Left ventricle myocardium superior (tissue), 1 donor: ENCODE data around the gene ALDH1L1. TPM values are rescaled to one million over a fixed set of nuclear protein-coding genes. Genes with fewer than 3 reads are reported as not detected.

Source experiments
- total RNA-seq: library from RNA; stranded (reverse); fragmentation: NEBNext Ultra II Directional; extraction: Animal tissue kit (Norgen Biotek cat#: 25700); gene quantifications from one replicate; pipeline ENCODE4 v1.2.1, GENCODE V29; 2021
- donor health status: DM: no; HTN: yes; CAD: no; lungs with severe emphysema.

Gene ALDH1L1
- total RNA-seq, 1 donor from 2014 or later, result 16.6 TPM

Other genes with a start within 250 kb of the ALDH1L1 start
- 3.7 TPM for gene ROPN1B, start 211.4 kb downstream of the ALDH1L1 start, total RNA-seq
- gene SLC41A3, start 96.5 kb downstream of the ALDH1L1 start, total RNA-seq, result 35.4 TPM
- 28.5 TPM for gene KLF15, start 176.8 kb upstream of the ALDH1L1 start, total RNA-seq
- not detected for gene CFAP100, start 214.3 kb upstream of the ALDH1L1 start, total RNA-seq